ENCODE data around the gene CEP19. TPM values are rescaled to one million over a fixed set of nuclear protein-coding genes. Genes with fewer than 3 reads are reported as not detected.

The CEP19 gene
- total RNA-seq, 4 donors from 2014 or later = 0.63 to 1.4 (median 1.1) TPM; not detected in 1

GRCh38 chr3:196660381-196661166 lies 51.5 kb downstream of the CEP19 start:
- TF ChIP-seq POLR2A (IDR thresholded peaks at IDR 0.05) (no peak), CTCF (IDR thresholded peaks at IDR 0.05) (no peak)
- no peak for DNase-seq (ENCODE audit: low spot score in 2 of 2)
- WGBS, 2 donors = 62 to 64% methylated on average over 30 to 31 of the region's 32 CpGs
- intact Hi-C loops (cut with DNase I; ENCODE audit: low total_unique reads) = no loop called here
- H3K4me3 ChIP-seq (ENCODE audit: low read depth, poor library complexity, severe bottlenecking) = no peak overlapping the region

GRCh38 chr3:196659901-196660351 lies 52.1 kb downstream of the CEP19 start:
- intact Hi-C loops (cut with DNase I; ENCODE audit: low total_unique reads) = no loop called here
- no peak for TF ChIP-seq POLR2A (IDR thresholded peaks at IDR 0.05)
- no peak for TF ChIP-seq CTCF (IDR thresholded peaks at IDR 0.05)
- no peak for DNase-seq (ENCODE audit: low spot score in 2 of 2)
- WGBS, 2 donors = 92 to 93% methylated on average over 30 to 34 of the region's 35 CpGs
- no peak overlapping the region for H3K4me3 ChIP-seq (ENCODE audit: low read depth, poor library complexity, severe bottlenecking)

Other genes starting within 250 kb of the CEP19 start
- gene RNF168, start 208.5 kb downstream of the CEP19 start, total RNA-seq = 10 to 100 TPM; 23.9 to 35.4 (median 27.0) TPM
- gene SMCO1, start 196.9 kb downstream of the CEP19 start, total RNA-seq = under 1 TPM in 1 of 4 donors, not detected in 3; 0.25 TPM
- 10 to 100 TPM in 3 of 4 donors, 1 to 10 TPM in 1; 4.5 to 16.6 (median 12.2) TPM for gene WDR53, start 143.7 kb downstream of the CEP19 start, total RNA-seq
- 10 to 100 TPM; 16.1 to 33.7 (median 28.0) TPM for gene FBXO45, start 143.6 kb downstream of the CEP19 start, total RNA-seq
- gene NRROS, start 72.6 kb downstream of the CEP19 start, total RNA-seq = 1 to 10 TPM; 1.8 to 3.1 (median 2.4) TPM
- gene PIGX, start 127 bp upstream of the CEP19 start, total RNA-seq = 10 to 100 TPM; 18.4 to 28.5 (median 23.2) TPM
- 10 to 100 TPM; 25.3 to 39.0 (median 32.8) TPM for gene PAK2, start 27.6 kb upstream of the CEP19 start, total RNA-seq
- 10 to 100 TPM; 25.2 to 32.5 (median 28.7) TPM for gene SENP5, start 155.7 kb upstream of the CEP19 start, total RNA-seq
- 10 to 100 TPM; 18.8 to 32.9 (median 27.0) TPM for gene NCBP2, start 230.3 kb upstream of the CEP19 start, total RNA-seq